HG03439 (cell line): Measurements from ENCODE around the gene NBPF1.
A peak's percentile ranks its signal among the peaks of the same experiment; 100 is the strongest.
"Not testable (repeated sequence)": the region's sequence is repeated elsewhere in the genome, so short reads cannot be mapped to it uniquely, and the experiment has no call there.

ENCODE experiments used
- ATAC-seq: cut with Tn5 transposase; IDR thresholded peaks from one replicate; pipeline ENCODE4 v1.9.1; 2021; ENCODE audit warnings: mild to moderate bottlenecking, moderate library complexity; ENCODE audit not compliant: unreplicated experiment

Gene NBPF1

GRCh38 chr1:16519255-16519951 lies 94.0 kb downstream of the NBPF1 start:
- not testable (repeated sequence) for ATAC-seq

GRCh38 chr1:16518913-16519254 lies 94.5 kb downstream of the NBPF1 start:
- ATAC-seq = not testable (repeated sequence)

- not testable (repeated sequence) for ATAC-seq
These were observed 96.5 kb downstream of the NBPF1 start for GRCh38 chr1:16516694-16517410.

- not testable (repeated sequence) for ATAC-seq
These were observed 99.0 kb downstream of the NBPF1 start, which contains the start of gene RNU1-1 for GRCh38 chr1:16514107-16515055. RNU1-1 (minus strand) TSS chr1:16514285.

- ATAC-seq = peak; percentile 98
These were observed 99.8 kb downstream of the NBPF1 start for GRCh38 chr1:16513412-16514106.

GRCh38 chr1:16512624-16513411 lies 100.5 kb downstream of the NBPF1 start:
- not testable (repeated sequence) for ATAC-seq
